ENCODE measurements around the gene OLA1.

Gene OLA1

GRCh38 chr2:174023591-174024523, 224.5 kb downstream of the OLA1 start:
- TF ChIP-seq, protein P1, sequence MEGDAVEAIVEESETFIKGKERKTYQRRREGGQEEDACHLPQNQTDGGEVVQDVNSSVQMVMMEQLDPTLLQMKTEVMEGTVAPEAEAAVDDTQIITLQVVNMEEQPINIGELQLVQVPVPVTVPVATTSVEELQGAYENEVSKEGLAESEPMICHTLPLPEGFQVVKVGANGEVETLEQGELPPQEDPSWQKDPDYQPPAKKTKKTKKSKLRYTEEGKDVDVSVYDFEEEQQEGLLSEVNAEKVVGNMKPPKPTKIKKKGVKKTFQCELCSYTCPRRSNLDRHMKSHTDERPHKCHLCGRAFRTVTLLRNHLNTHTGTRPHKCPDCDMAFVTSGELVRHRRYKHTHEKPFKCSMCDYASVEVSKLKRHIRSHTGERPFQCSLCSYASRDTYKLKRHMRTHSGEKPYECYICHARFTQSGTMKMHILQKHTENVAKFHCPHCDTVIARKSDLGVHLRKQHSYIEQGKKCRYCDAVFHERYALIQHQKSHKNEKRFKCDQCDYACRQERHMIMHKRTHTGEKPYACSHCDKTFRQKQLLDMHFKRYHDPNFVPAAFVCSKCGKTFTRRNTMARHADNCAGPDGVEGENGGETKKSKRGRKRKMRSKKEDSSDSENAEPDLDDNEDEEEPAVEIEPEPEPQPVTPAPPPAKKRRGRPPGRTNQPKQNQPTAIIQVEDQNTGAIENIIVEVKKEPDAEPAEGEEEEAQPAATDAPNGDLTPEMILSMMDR (conservative IDR thresholded peaks at IDR 0.05; ENCODE audit: control insufficient read depth, insufficient read depth, low read depth, low read length), result no peak
- peak; percentile 99 for DNase-seq (ENCODE audit: low read depth)
- H3K4me3 ChIP-seq (ENCODE audit: control insufficient read depth, low read depth, low read length), result no peak overlapping the region
